ENCODE results near the gene EGLN2. TPM values are rescaled to one million over a fixed set of nuclear protein-coding genes. Genes with fewer than 3 reads are reported as not detected.
A peak's percentile ranks its signal among the peaks of the same experiment; 100 is the strongest.
"Not testable (repeated sequence)": the region's sequence is repeated elsewhere in the genome, so short reads cannot be mapped to it uniquely, and the experiment has no call there.

EGLN2 gene
- total RNA-seq, 2 experiments from 2014 or later = 150 to 151 TPM

DNA sequence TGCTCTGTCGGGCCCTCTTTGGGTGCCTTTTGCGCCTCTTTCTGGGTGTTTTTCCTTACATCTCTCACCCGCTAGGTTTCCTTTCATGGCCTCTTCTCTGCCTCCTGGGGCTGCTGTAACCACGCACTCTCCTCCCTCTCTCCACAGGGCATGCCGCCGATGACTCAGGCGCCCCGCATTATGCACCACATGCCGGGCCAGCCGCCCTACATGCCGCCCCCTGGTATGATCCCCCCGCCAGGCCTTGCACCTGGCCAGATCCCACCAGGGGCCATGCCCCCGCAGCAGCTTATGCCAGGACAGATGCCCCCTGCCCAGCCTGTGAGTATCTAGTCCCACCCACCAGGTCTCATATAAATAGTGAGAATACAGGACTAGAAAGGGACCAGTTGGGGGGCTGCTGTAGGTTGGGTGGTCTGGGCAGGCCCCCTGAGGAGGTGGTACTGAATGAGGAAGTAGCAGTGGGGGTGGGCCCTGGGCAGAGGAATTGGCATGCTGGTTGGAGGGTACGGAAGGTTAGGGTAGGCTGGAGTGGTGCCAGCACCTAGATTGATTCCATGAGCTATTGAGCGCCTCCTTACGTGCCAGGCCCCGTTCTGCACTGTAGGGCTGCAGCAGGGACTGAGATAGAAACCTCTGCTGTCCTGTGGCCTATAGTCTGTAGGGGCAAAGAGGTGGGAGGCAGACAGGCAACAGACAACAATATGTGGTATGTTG, 36.1 kb upstream of the EGLN2 start:
- Mint-ChIP-seq H3K4me3 (no peak overlapping the region), H3K36me3 (ENCODE audit: low read depth) (peaks cover 76% of the 10 kb centered on the region)
- no peak for ATAC-seq (ENCODE audit: poor library complexity)

DNA sequence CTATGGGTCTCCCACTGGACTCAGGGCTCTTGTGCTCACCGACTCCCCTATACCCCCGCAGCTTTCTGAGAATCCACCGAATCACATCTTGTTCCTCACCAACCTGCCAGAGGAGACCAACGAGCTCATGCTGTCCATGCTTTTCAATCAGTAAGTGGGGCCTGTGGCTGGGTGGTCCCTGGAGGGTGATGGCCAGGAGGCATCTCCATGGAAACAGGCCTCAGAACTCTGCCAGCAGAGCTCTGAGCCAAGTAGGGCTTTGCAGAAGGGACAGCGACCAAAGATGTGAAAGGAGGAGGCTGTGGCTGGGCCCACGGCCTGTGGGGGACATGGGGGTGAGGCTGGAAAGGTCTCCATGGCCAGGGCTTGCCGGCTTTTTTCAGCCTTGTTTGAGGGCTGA, 35.5 kb upstream of the EGLN2 start:
- no peaks in the 10 kb centered on the region for H3K27me3 ChIP-seq (ENCODE audit: control insufficient read depth in 1 of 2, insufficient read depth in 2 of 2, low read length in 2 of 2)
- no peak overlapping the region for H3K4me3 ChIP-seq (ENCODE audit: low read length)
- no peak for TF ChIP-seq CTCF (IDR thresholded peaks at IDR 0.05)
- H3K9me3 Mint-ChIP-seq = no peaks in the 10 kb centered on the region
- no peaks in the 10 kb centered on the region for H3K27me3 Mint-ChIP-seq
- ATAC-seq (ENCODE audit: poor library complexity) = no peak
- H3K36me3 Mint-ChIP-seq (ENCODE audit: low read depth) = peaks cover 70% of the 10 kb centered on the region
- no peak overlapping the region for H3K4me3 Mint-ChIP-seq
- intact Hi-C loops (cut with DNase I, micrococcal nuclease) = no loop called here
- no peak for DNase-seq
- POLR2A ChIA-PET = no interaction called here
- peaks cover 83% of the 10 kb centered on the region for H3K36me3 ChIP-seq (ENCODE audit: insufficient read depth, low read length)
- H3K9me3 ChIP-seq (ENCODE audit: control insufficient read depth in 1 of 2, insufficient read depth in 1 of 2, low read length in 2 of 2) = no peaks in the 10 kb centered on the region
- H3K27ac ChIP-seq (ENCODE audit: low read depth in 1 of 2, low read length in 2 of 2) = no peak overlapping the region
- H3K27ac Mint-ChIP-seq = no peak overlapping the region
- CTCF ChIA-PET = no interaction called here
- H3K4me1 Mint-ChIP-seq (ENCODE audit: low read depth) = peaks cover 36% of the 10 kb centered on the region
- H3K4me1 ChIP-seq (ENCODE audit: insufficient read depth, low read length) = peaks cover 30% of the 10 kb centered on the region

More for the DNA sequence above, 36.1 kb upstream of the EGLN2 start:
- H3K9me3 Mint-ChIP-seq = no peaks in the 10 kb centered on the region
- H3K4me3 ChIP-seq (ENCODE audit: low read length) = no peak overlapping the region
- H3K36me3 ChIP-seq (ENCODE audit: insufficient read depth, low read length) = peaks cover 88% of the 10 kb centered on the region
- ChIA-PET POLR2A (no interaction called here), CTCF (no interaction called here)
- no peaks in the 10 kb centered on the region for H3K27me3 ChIP-seq (ENCODE audit: control insufficient read depth in 1 of 2, insufficient read depth in 2 of 2, low read length in 2 of 2)
- peaks cover 33% of the 10 kb centered on the region for H3K4me1 ChIP-seq (ENCODE audit: insufficient read depth, low read length)
- H3K27ac ChIP-seq (ENCODE audit: low read depth in 1 of 2, low read length in 2 of 2) = peak overlapping the region in 1 of 2 donors; percentile 4
- H3K27me3 Mint-ChIP-seq = no peaks in the 10 kb centered on the region
- H3K27ac Mint-ChIP-seq = no peak overlapping the region
- H3K9me3 ChIP-seq (ENCODE audit: control insufficient read depth in 1 of 2, insufficient read depth in 1 of 2, low read length in 2 of 2) = no peaks in the 10 kb centered on the region
- intact Hi-C loops (cut with DNase I, micrococcal nuclease) = no loop called here
- no peak for DNase-seq
- peaks cover 36% of the 10 kb centered on the region for H3K4me1 Mint-ChIP-seq (ENCODE audit: low read depth)
- TF ChIP-seq CTCF (IDR thresholded peaks at IDR 0.05) = no peak

- ChIA-PET CTCF (no interaction called here), POLR2A (no interaction called here)
- intact Hi-C loops (cut with DNase I, micrococcal nuclease) = no loop called here
- H3K27me3 ChIP-seq (ENCODE audit: control insufficient read depth in 1 of 2, insufficient read depth in 2 of 2, low read length in 2 of 2) = no peaks in the 10 kb centered on the region
- Mint-ChIP-seq H3K4me3 (no peak overlapping the region), H3K36me3 (ENCODE audit: low read depth) (peaks cover 72% of the 10 kb centered on the region), H3K27ac (peak overlapping the region; percentile 11), H3K4me1 (ENCODE audit: low read depth) (peaks cover 36% of the 10 kb centered on the region), H3K27me3 (no peaks in the 10 kb centered on the region), H3K9me3 (no peaks in the 10 kb centered on the region)
- no peaks in the 10 kb centered on the region for H3K9me3 ChIP-seq (ENCODE audit: control insufficient read depth in 1 of 2, insufficient read depth in 1 of 2, low read length in 2 of 2)
- no peak for ATAC-seq (ENCODE audit: poor library complexity)
- peaks cover 30% of the 10 kb centered on the region for H3K4me1 ChIP-seq (ENCODE audit: insufficient read depth, low read length)
- no peak overlapping the region for H3K4me3 ChIP-seq (ENCODE audit: low read length)
- DNase-seq = no peak
- H3K36me3 ChIP-seq (ENCODE audit: insufficient read depth, low read length) = peaks cover 78% of the 10 kb centered on the region
- TF ChIP-seq CTCF (IDR thresholded peaks at IDR 0.05) = no peak
- no peak overlapping the region for H3K27ac ChIP-seq (ENCODE audit: low read depth in 1 of 2, low read length in 2 of 2)
Observed at GRCh38 chr19:40763963-40764362, 35.0 kb upstream of the EGLN2 start.

- Mint-ChIP-seq H3K4me1 (ENCODE audit: low read depth) (peaks cover 37% of the 10 kb centered on the region), H3K36me3 (ENCODE audit: low read depth) (peaks cover 60% of the 10 kb centered on the region)
- H3K27me3 Mint-ChIP-seq; ATAC-seq (ENCODE audit: poor library complexity); H3K4me3 Mint-ChIP-seq; H3K27ac ChIP-seq (ENCODE audit: low read depth in 1 of 2, low read length in 2 of 2); H3K9me3 Mint-ChIP-seq; H3K9me3 ChIP-seq (ENCODE audit: control insufficient read depth in 1 of 2, insufficient read depth in 1 of 2, low read length in 2 of 2); intact Hi-C loops (cut with DNase I, micrococcal nuclease); H3K27me3 ChIP-seq (ENCODE audit: control insufficient read depth in 1 of 2, insufficient read depth in 2 of 2, low read length in 2 of 2); DNase-seq; H3K27ac Mint-ChIP-seq; H3K4me3 ChIP-seq (ENCODE audit: low read length): not testable (repeated sequence)
- Histone ChIP-seq H3K36me3 (ENCODE audit: insufficient read depth, low read length) (peaks cover 57% of the 10 kb centered on the region), H3K4me1 (ENCODE audit: insufficient read depth, low read length) (peaks cover 40% of the 10 kb centered on the region)
- ChIA-PET CTCF (interaction anchor here (1.1 kb wide), 1 partner anchor 11 kb away, joined by 3 read pairs; no protein-coding TSS in a partner anchor), POLR2A (interaction anchor here (0.9 to 1.8 kb wide), 3 partner anchors 11 to 52 kb away, joined by 3 to 9 read pairs (median 4); partner anchors contain the start of genes ACTMAP and RAB4B)
Observed at GRCh38 chr19:40766385-40766784, 32.6 kb upstream of the EGLN2 start.

Data from CD4-positive, alpha-beta T cell (primary cell).